ENCODE measurements around the gene TCF7. TPM values are rescaled to one million over a fixed set of nuclear protein-coding genes. Genes with fewer than 3 reads are reported as not detected.

TCF7 gene
- total RNA-seq, 1 experiment from 2014 or later = 13.0 TPM

GRCh38 chr5:134189031-134189430 lies 74.5 kb downstream of the TCF7 start:
- POLR2A ChIA-PET (ENCODE audit: unreplicated experiment) = interaction anchor here (0.7 kb wide), 1 partner anchor 37 kb away, joined by 11 read pairs; the partner anchor contains the start of gene PPP2CA
- TF ChIP-seq CTCF (conservative IDR thresholded peaks at IDR 0.05) = no peak
- no peaks in the 10 kb centered on the region for H3K9me3 ChIP-seq (ENCODE audit: insufficient read depth, low read depth)
- no peaks in the 10 kb centered on the region for H4K20me1 ChIP-seq (ENCODE audit: insufficient read depth)
- peaks cover 25% of the 10 kb centered on the region for H3F3A ChIP-seq (ENCODE audit: insufficient read depth, low read depth)
- no peaks in the 10 kb centered on the region for H3K36me3 ChIP-seq (ENCODE audit: low read depth)
- no peak overlapping the region for H3K4me2 ChIP-seq
- H3K4me1 ChIP-seq (replicated peaks; ENCODE audit: insufficient read depth) = no peaks in the 10 kb centered on the region
- H3K27me3 ChIP-seq (ENCODE audit: insufficient read depth, low read depth) = no peaks in the 10 kb centered on the region
- no peaks in the 10 kb centered on the region for H3K79me2 ChIP-seq (ENCODE audit: low read depth)
- H3K9me2 ChIP-seq (ENCODE audit: insufficient read depth) = no peaks in the 10 kb centered on the region; the same call in 1 of the 2 replicates
- BruUV-seq (replicated peaks) = no TSS peak
- no peak overlapping the region for H3K4me3 ChIP-seq
- no peak for DNase-seq
- intact Hi-C loops (cut with micrococcal nuclease; ENCODE audit: unreplicated experiment) = no loop called here
- CTCF ChIA-PET = no interaction called here
- H2AFZ ChIP-seq = no peak overlapping the region
- no peak overlapping the region for H3K27ac ChIP-seq

- H3K4me2 ChIP-seq = no peak overlapping the region
- DNase-seq = no peak
- POLR2A ChIA-PET (ENCODE audit: unreplicated experiment) = no interaction called here
- peaks cover 11% of the 10 kb centered on the region; the same call in 1 of the 2 replicates for H4K20me1 ChIP-seq (ENCODE audit: insufficient read depth)
- no peaks in the 10 kb centered on the region; the same call in 1 of the 2 replicates for H3K9me2 ChIP-seq (ENCODE audit: insufficient read depth)
- peaks cover 57% of the 10 kb centered on the region for H3F3A ChIP-seq (ENCODE audit: insufficient read depth, low read depth)
- no peak overlapping the region for H3K27ac ChIP-seq
- BruUV-seq (replicated peaks) = no TSS peak
- CTCF ChIA-PET = interaction anchor here (0.6 kb wide), 1 partner anchor 24 kb away, joined by 3 read pairs; no protein-coding TSS in a partner anchor
- no peaks in the 10 kb centered on the region for H3K9me3 ChIP-seq (ENCODE audit: insufficient read depth, low read depth)
- peaks cover 16% of the 10 kb centered on the region; the same call in 1 of the 2 replicates for H3K79me2 ChIP-seq (ENCODE audit: low read depth)
- no peak overlapping the region for H3K4me3 ChIP-seq
- no peaks in the 10 kb centered on the region for H3K27me3 ChIP-seq (ENCODE audit: insufficient read depth, low read depth)
- H3K36me3 ChIP-seq (ENCODE audit: low read depth) = peaks cover 39% of the 10 kb centered on the region
- TF ChIP-seq EZH2 (IDR thresholded peaks at IDR 0.05; ENCODE audit: low read depth) (no peak), CTCF (conservative IDR thresholded peaks at IDR 0.05) (no peak)
- intact Hi-C loops (cut with micrococcal nuclease; ENCODE audit: unreplicated experiment) = no loop called here
- H2AFZ ChIP-seq = no peak overlapping the region
- H3K4me1 ChIP-seq (replicated peaks; ENCODE audit: insufficient read depth) = no peaks in the 10 kb centered on the region
Observed at GRCh38 chr5:134195666-134196065, 81.2 kb downstream of the TCF7 start.

Other genes starting within 250 kb of the TCF7 start
- 24.4 and 45.0 TPM in 2 replicates for gene C5orf15, start 146.1 kb upstream of the TCF7 start, total RNA-seq (2021)
- gene VDAC1, start 109.7 kb upstream of the TCF7 start, total RNA-seq (2021) = 157 and 228 TPM in 2 replicates
- gene SKP1, start 62.3 kb downstream of the TCF7 start, total RNA-seq (2021) = 335 and 409 TPM in 2 replicates
- 146 and 149 TPM in 2 replicates for gene PPP2CA, start 111.4 kb downstream of the TCF7 start, total RNA-seq (2021)

Measured in PC-9 (cell line).